Gastroesophageal sphincter (tissue), 3 donors: ENCODE results near the gene THY1.

Experiments
- CTCF ChIP-seq, 4 experiments: fragments of 200-600 bp in 2 of 4; fragments of 450-650 bp in 2 of 4; sonication (generic) in 1 of 4; IDR thresholded peaks; one replicate each; pipeline ENCODE4 v1.5.1; 2017 to 2019; ENCODE audit warnings: antibody characterized with exemption in 4 of 4, mild to moderate bottlenecking in 2 of 4, moderate library complexity in 2 of 4
- EP300 ChIP-seq: sonication (generic); formaldehyde crosslinking; IDR thresholded peaks from one replicate; pipeline ENCODE4 v1.6.1; 2017; ENCODE audit warnings: antibody characterized with exemption, mild to moderate bottlenecking
- POLR2AphosphoS5 ChIP-seq: sonication (generic); formaldehyde crosslinking; IDR thresholded peaks from one replicate; pipeline ENCODE4 v1.6.1; 2017; ENCODE audit warnings: antibody characterized with exemption

GRCh38 chr11:119422809-119423508 lies at the start of gene THY1:
- TF ChIP-seq CTCF (IDR thresholded peaks at IDR 0.05) (no peak), EP300 (no peak), POLR2AphosphoS5 (no peak)
